HEK293 (cell line): Measurements from ENCODE around the gene MAP6.

Experiments used
- WT1 ChIP-seq: fragments of 450-650 bp; formaldehyde crosslinking; IDR thresholded peaks from 2 replicates; pipeline ENCODE4 v1.5.1; 2016; ENCODE audit warnings: missing biosample characterization, missing genetic modification characterization
- ZEB2 ChIP-seq: fragments of 450-650 bp; formaldehyde crosslinking; IDR thresholded peaks from 2 replicates; pipeline ENCODE4 v1.5.1; 2016; ENCODE audit warnings: missing biosample characterization, missing genetic modification characterization
- ZNF530 ChIP-seq: fragments of 450-650 bp; formaldehyde crosslinking; IDR thresholded peaks from 2 replicates; pipeline ENCODE4 v1.5.1; 2016; ENCODE audit warnings: low read depth, missing biosample characterization, missing genetic modification characterization
- TF ChIP-seq, protein P1 (sequence below): fragments of 450-650 bp; formaldehyde crosslinking; IDR thresholded peaks from 2 replicates; pipeline ENCODE4 v1.5.1; 2016; ENCODE audit warnings: missing biosample characterization, missing genetic modification characterization
- TF ChIP-seq, protein P2 (sequence below): fragments of 450-650 bp; formaldehyde crosslinking; IDR thresholded peaks from 2 replicates; pipeline ENCODE4 v1.5.1; 2016; ENCODE audit warnings: missing biosample characterization, missing genetic modification characterization

DNA sequence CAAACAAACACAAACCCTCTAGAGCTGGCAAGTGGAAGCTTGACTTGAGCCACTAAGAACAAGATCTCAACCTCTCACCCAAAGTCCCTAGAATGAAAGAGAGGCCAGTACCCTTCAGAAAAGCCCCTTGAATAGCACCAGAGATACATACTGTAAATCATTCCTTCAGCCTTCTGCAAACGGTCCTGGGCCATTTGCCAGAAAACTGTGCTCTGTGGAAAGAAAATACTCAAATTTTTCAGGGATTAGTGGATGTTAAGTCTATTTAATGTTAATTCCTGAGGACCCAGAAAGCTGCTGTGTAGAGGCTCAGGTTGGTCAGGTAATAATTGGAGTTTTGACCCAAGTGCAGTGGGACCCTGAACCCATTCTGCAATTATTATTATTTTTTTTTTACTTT lies 89.9 kb downstream of the MAP6 start:
- TF ChIP-seq, protein P1, sequence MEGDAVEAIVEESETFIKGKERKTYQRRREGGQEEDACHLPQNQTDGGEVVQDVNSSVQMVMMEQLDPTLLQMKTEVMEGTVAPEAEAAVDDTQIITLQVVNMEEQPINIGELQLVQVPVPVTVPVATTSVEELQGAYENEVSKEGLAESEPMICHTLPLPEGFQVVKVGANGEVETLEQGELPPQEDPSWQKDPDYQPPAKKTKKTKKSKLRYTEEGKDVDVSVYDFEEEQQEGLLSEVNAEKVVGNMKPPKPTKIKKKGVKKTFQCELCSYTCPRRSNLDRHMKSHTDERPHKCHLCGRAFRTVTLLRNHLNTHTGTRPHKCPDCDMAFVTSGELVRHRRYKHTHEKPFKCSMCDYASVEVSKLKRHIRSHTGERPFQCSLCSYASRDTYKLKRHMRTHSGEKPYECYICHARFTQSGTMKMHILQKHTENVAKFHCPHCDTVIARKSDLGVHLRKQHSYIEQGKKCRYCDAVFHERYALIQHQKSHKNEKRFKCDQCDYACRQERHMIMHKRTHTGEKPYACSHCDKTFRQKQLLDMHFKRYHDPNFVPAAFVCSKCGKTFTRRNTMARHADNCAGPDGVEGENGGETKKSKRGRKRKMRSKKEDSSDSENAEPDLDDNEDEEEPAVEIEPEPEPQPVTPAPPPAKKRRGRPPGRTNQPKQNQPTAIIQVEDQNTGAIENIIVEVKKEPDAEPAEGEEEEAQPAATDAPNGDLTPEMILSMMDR (tag by site-specific recombination) = no peak
- no peak for TF ChIP-seq WT1
- no peak for TF ChIP-seq ZEB2 (tag by site-specific recombination)
- TF ChIP-seq, protein P2, sequence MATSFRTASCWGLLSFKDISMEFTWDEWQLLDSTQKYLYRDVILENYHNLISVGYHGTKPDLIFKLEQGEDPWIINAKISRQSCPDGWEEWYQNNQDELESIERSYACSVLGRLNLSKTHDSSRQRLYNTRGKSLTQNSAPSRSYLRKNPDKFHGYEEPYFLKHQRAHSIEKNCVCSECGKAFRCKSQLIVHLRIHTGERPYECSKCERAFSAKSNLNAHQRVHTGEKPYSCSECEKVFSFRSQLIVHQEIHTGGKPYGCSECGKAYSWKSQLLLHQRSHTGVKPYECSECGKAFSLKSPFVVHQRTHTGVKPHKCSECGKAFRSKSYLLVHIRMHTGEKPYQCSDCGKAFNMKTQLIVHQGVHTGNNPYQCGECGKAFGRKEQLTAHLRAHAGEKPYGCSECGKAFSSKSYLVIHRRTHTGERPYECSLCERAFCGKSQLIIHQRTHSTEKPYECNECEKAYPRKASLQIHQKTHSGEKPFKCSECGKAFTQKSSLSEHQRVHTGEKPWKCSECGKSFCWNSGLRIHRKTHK (tag by site-specific recombination) = no peak
- TF ChIP-seq ZNF530 (tag by site-specific recombination) = no peak
